CD14-positive monocyte (primary cell): ENCODE data around the gene RABL2A. TPM values are rescaled to one million over a fixed set of nuclear protein-coding genes. Genes with fewer than 3 reads are reported as not detected.
"Not testable (repeated sequence)": the region's sequence is repeated elsewhere in the genome, so short reads cannot be mapped to it uniquely, and the experiment has no call there.

ENCODE experiments used
- DNase-seq, 3 donors: peaks; one replicate each; pipeline ENCODE4 v3.0.0-alpha.2; 2011 to 2022
- H2AFZ ChIP-seq: 2 replicates; pipeline ENCODE4 v1.6.0; 2012; ENCODE audit warnings: mild to moderate bottlenecking, low read depth, low read length, inconsistent platforms; ENCODE audit not compliant: insufficient read depth, poor library complexity, severe bottlenecking
- H3K27ac ChIP-seq, 2 donors: 1 replicate in 1 of 2; 2 replicates in 1 of 2; pipeline ENCODE4 v1.5.1; 2012 to 2013; ENCODE audit warnings: low read length in 2 of 2, control low read depth in 1 of 2, inconsistent platforms in 1 of 2, low read depth in 1 of 2, mild to moderate bottlenecking in 1 of 2
- H3K27me3 ChIP-seq, 2 donors: one replicate each; pipeline versions ENCODE4 v1.6.0 to v1.6.1; 2011 to 2013; ENCODE audit warnings: low read length in 2 of 2; ENCODE audit not compliant: control insufficient read depth in 2 of 2, insufficient read depth in 2 of 2
- H3K36me3 ChIP-seq, 2 donors: replicated peaks in 1 of 2; 1 replicate in 1 of 2; 2 replicates in 1 of 2; pipeline versions ENCODE4 v1.5.1 to v1.6.1; 2012 to 2013; ENCODE audit warnings: low read length in 2 of 2, control low read depth in 1 of 2, inconsistent platforms in 1 of 2, mild to moderate bottlenecking in 1 of 2; ENCODE audit not compliant: insufficient read depth in 2 of 2, control insufficient read depth in 1 of 2
- H3K4me1 ChIP-seq, 2 donors: 1 replicate in 1 of 2; 2 replicates in 1 of 2; pipeline versions ENCODE4 v1.5.1 to v1.6.1; 2012 to 2013; ENCODE audit warnings: low read length in 2 of 2, control low read depth in 1 of 2, inconsistent platforms in 1 of 2, mild to moderate bottlenecking in 1 of 2, moderate library complexity in 1 of 2; ENCODE audit not compliant: insufficient read depth in 2 of 2, control insufficient read depth in 1 of 2
- H3K4me2 ChIP-seq: replicated peaks from 2 replicates; pipeline ENCODE3; 2012; ENCODE audit warnings: low read length, moderate library complexity, mild to moderate bottlenecking; ENCODE audit not compliant: poor library complexity, severe bottlenecking; ENCODE audit errors: extremely low read depth
- H3K4me3 ChIP-seq, 3 experiments: fragments of 200-600 bp in 1 of 3; sonication (generic) in 1 of 3; replicated peaks in 1 of 3; 1 replicate in 2 of 3; 2 replicates in 1 of 3; pipeline ENCODE4 v1.5.1; 2011 to 2013; ENCODE audit warnings: low read length in 3 of 3, mild to moderate bottlenecking in 3 of 3, control low read depth in 2 of 3, low read depth in 2 of 3, inconsistent platforms in 1 of 3, moderate library complexity in 1 of 3
- H3K79me2 ChIP-seq: 2 replicates; pipeline ENCODE4 v1.6.0; 2012; ENCODE audit warnings: mild to moderate bottlenecking, control low read depth, inconsistent platforms, low read length, moderate library complexity; ENCODE audit not compliant: insufficient read depth
- H3K9ac ChIP-seq: 2 replicates; pipeline ENCODE4 v1.6.0; 2017; ENCODE audit warnings: low read length, mild to moderate bottlenecking; ENCODE audit not compliant: insufficient read depth, poor library complexity, severe bottlenecking
- H3K9me3 ChIP-seq, 2 donors: replicated peaks in 1 of 2; 1 replicate in 1 of 2; 2 replicates in 1 of 2; pipeline versions ENCODE4 v1.5.1 to v1.6.1; 2012 to 2013; ENCODE audit warnings: low read length in 2 of 2, control low read depth in 1 of 2; ENCODE audit not compliant: control insufficient read depth in 1 of 2, insufficient read depth in 1 of 2
- H4K20me1 ChIP-seq: 2 replicates; pipeline ENCODE4 v1.6.0; 2012; ENCODE audit warnings: mild to moderate bottlenecking, low read length, control low read depth, moderate library complexity; ENCODE audit not compliant: insufficient read depth
- H3K27ac Mint-ChIP-seq, 7 donors: one replicate each; pipeline ENCODE4 v1.8.0; 2020; ENCODE audit warnings: mild to moderate bottlenecking in 7 of 7, mixed read lengths in 7 of 7, moderate library complexity in 6 of 7, inconsistent platforms in 2 of 7
- H3K27me3 Mint-ChIP-seq, 3 donors: one replicate each; pipeline ENCODE4 v1.8.0; 2021 to 2022; ENCODE audit warnings: low read depth in 3 of 3, mild to moderate bottlenecking in 3 of 3, mixed read lengths in 3 of 3, moderate library complexity in 3 of 3, inconsistent platforms in 1 of 3
- H3K36me3 Mint-ChIP-seq, 2 donors: one replicate each; pipeline ENCODE4 v1.8.0; 2020; ENCODE audit warnings: mixed read lengths in 2 of 2, inconsistent platforms in 1 of 2, mild to moderate bottlenecking in 1 of 2
- H3K4me1 Mint-ChIP-seq: one replicate; pipeline ENCODE4 v1.8.0; 2020; ENCODE audit warnings: mild to moderate bottlenecking, mixed read lengths
- H3K4me3 Mint-ChIP-seq, 2 donors: one replicate each; pipeline ENCODE4 v1.8.0; 2020; ENCODE audit warnings: mild to moderate bottlenecking in 2 of 2, mixed read lengths in 2 of 2, moderate library complexity in 1 of 2
- H3K9me3 Mint-ChIP-seq, 7 donors: one replicate each; pipeline ENCODE4 v1.8.0; 2020 to 2022; ENCODE audit warnings: mixed read lengths in 7 of 7, mild to moderate bottlenecking in 6 of 7, moderate library complexity in 6 of 7, inconsistent platforms in 2 of 7
- WGBS: methylation state at CpG from one replicate; pipeline ENCODE4 v1.1.5; 2013; ENCODE audit warnings: missing lambda C conversion rate; ENCODE audit not compliant: insufficient coverage; 5-methylcytosine and 5-hydroxymethylcytosine counted together
- intact Hi-C, 2 donors: fragments of 100-400 bp; cut with micrococcal nuclease; formaldehyde crosslinking; loops; one replicate each; pipeline versions ENCODE4 v1.15.0 to v1.15.1; 2023
- polyA plus RNA-seq, 3 donors: library from polyadenylated mRNA; depleted of rRNA in 1 of 3; unstranded in 2 of 3; stranded (reverse) in 1 of 3; fragments of 300-500 nt in 2 of 3; fragments of >200 nt in 1 of 3; fragmentation: Illumina TruSeq in 2 of 3; gene quantifications; 1 replicate in 2 of 3; 2 replicates in 1 of 3; pipeline ENCODE4 v1.2.3, GENCODE V29; 2012 to 2021

Gene RABL2A
- polyA plus RNA-seq, 3 donors = 4.3 to 15.6 (median 5.1) TPM

GRCh38 chr2:113593280-113593679 is 33.8 kb upstream of the RABL2A start:
- Mint-ChIP-seq H3K4me1 (peaks cover 13% of the 10 kb centered on the region), H3K36me3 (peaks cover 7 to 19% of the 10 kb centered on the region in 2 donors)
- H3K4me3 ChIP-seq, H3K9ac ChIP-seq, intact Hi-C loops, H3K4me3 Mint-ChIP-seq, H2AFZ ChIP-seq, H3K4me2 ChIP-seq, H3K27ac Mint-ChIP-seq, DNase-seq, H3K27me3 Mint-ChIP-seq, H3K27me3 ChIP-seq, H4K20me1 ChIP-seq, H3K9me3 ChIP-seq, H3K36me3 ChIP-seq, H3K9me3 Mint-ChIP-seq, H3K79me2 ChIP-seq, H3K27ac ChIP-seq: not testable (repeated sequence)
- 100% methylated on average over 1 of the region's 6 CpGs for WGBS
- peaks cover 8 to 12% of the 10 kb centered on the region in 2 donors for H3K4me1 ChIP-seq

- H3K27ac ChIP-seq, H3K4me3 ChIP-seq, H3K9me3 ChIP-seq, intact Hi-C loops, H3K27me3 ChIP-seq, H3K9me3 Mint-ChIP-seq, DNase-seq, H3K79me2 ChIP-seq, H3K9ac ChIP-seq, H2AFZ ChIP-seq, H3K4me3 Mint-ChIP-seq, H3K27ac Mint-ChIP-seq, H3K27me3 Mint-ChIP-seq, H3K36me3 ChIP-seq, H4K20me1 ChIP-seq, H3K4me2 ChIP-seq: not testable (repeated sequence)
- peaks cover 13% of the 10 kb centered on the region for H3K4me1 Mint-ChIP-seq
- H3K36me3 Mint-ChIP-seq = peaks cover 8 to 20% of the 10 kb centered on the region in 2 donors
- H3K4me1 ChIP-seq = peaks cover 8 to 12% of the 10 kb centered on the region in 2 donors
- WGBS = 100% methylated on average over 3 of the region's 10 CpGs
These were observed 31.3 kb upstream of the RABL2A start for GRCh38 chr2:113595725-113596124.

GRCh38 chr2:113597164-113597563 is 29.9 kb upstream of the RABL2A start:
- H3K9me3 ChIP-seq, H3K27ac ChIP-seq, H4K20me1 ChIP-seq, H3K9ac ChIP-seq, H3K4me1 Mint-ChIP-seq, H3K27ac Mint-ChIP-seq, intact Hi-C loops, H3K4me3 Mint-ChIP-seq, H3K4me3 ChIP-seq, H3K4me2 ChIP-seq, H3K27me3 ChIP-seq, DNase-seq, H3K36me3 ChIP-seq, H3K79me2 ChIP-seq, H3K4me1 ChIP-seq, H2AFZ ChIP-seq, H3K27me3 Mint-ChIP-seq, H3K9me3 Mint-ChIP-seq: not testable (repeated sequence)
- H3K36me3 Mint-ChIP-seq = peaks cover 8 to 20% of the 10 kb centered on the region in 2 donors
- WGBS = no CpG with 5 or more reads among the region's 10 CpGs

- H2AFZ ChIP-seq, H3K36me3 ChIP-seq, H3K79me2 ChIP-seq, H3K27ac Mint-ChIP-seq, H3K4me3 ChIP-seq, DNase-seq, H4K20me1 ChIP-seq, H3K27me3 ChIP-seq, H3K4me1 Mint-ChIP-seq, H3K4me3 Mint-ChIP-seq, H3K9me3 ChIP-seq, intact Hi-C loops, H3K9ac ChIP-seq, H3K27ac ChIP-seq, H3K4me1 ChIP-seq, H3K4me2 ChIP-seq, H3K9me3 Mint-ChIP-seq, H3K27me3 Mint-ChIP-seq: not testable (repeated sequence)
- H3K36me3 Mint-ChIP-seq = peaks cover 8 to 20% of the 10 kb centered on the region in 2 donors
- no CpG with 5 or more reads among the region's 9 CpGs for WGBS
These were observed 29.5 kb upstream of the RABL2A start for GRCh38 chr2:113597572-113597971.
